ENCODE results near the gene PLLP. TPM values are rescaled to one million over a fixed set of nuclear protein-coding genes. Genes with fewer than 3 reads are reported as not detected.
A peak's percentile ranks its signal among the peaks of the same experiment; 100 is the strongest.

Gene PLLP
- total RNA-seq, 1 donor from 2014 or later, result not detected

DNA sequence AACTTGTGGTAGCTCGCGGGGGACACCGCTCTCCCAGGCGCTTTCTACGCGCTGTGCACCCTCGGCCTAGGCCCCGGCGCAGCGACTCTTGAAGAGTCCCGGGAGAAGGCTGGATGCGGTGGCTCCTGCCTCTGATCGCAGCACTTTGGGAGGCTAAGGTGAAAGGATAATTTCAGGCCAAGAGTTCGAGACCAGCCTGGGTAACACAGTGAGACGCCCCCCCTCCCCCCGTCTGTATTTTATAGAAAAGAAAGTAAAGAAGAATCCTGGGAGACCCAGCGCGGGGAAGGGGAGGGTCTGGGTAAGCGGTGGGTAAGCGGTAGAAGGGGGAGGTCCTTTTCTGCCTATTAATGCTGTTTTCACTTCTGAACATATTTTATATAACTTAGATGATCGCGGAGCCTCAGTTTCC lies 486 bp upstream of the PLLP start:
- CTCF ChIA-PET, result interaction anchor here (1.1 kb wide), 1 partner anchor 132 kb away, joined by 3 read pairs; no protein-coding TSS in a partner anchor
- intact Hi-C loops (cut with micrococcal nuclease), result loop anchor here (1.0 to 2.0 kb wide), 2 partner anchors 14 to 40 kb away; partner anchors contain the start of gene ARL2BP
- peak overlapping the region; percentile 67 for H3K4me3 Mint-ChIP-seq

DNA sequence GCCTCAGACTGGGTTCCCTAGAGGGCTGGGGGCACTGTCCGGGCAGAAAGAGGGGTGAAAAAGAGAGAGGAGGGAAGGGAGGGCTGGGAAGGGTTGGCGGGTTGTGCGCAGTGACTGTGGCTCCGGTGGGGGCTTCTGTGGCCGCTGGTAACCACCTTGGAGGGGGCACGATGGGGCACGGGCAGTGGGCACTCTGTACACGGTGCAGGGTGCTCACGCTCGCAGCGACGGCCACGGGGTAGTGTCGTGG lies 588 bp downstream of the PLLP start:
- Mint-ChIP-seq H3K27ac (no peak overlapping the region), H3K9me3 (no peaks in the 10 kb centered on the region), H3K4me3 (peak overlapping the region; percentile 74), H3K36me3 (ENCODE audit: low read depth) (no peaks in the 10 kb centered on the region), H3K27me3 (peaks cover 21% of the 10 kb centered on the region), H3K4me1 (peaks cover 6% of the 10 kb centered on the region)
- intact Hi-C loops (cut with micrococcal nuclease), result loop anchor here (1.0 to 2.0 kb wide), 2 partner anchors 15 to 39 kb away; partner anchors contain the start of gene ARL2BP
- ChIA-PET POLR2A (interaction anchor here (1.0 kb wide), 1 partner anchor 27 kb away, joined by 3 read pairs; no protein-coding TSS in a partner anchor), CTCF (no interaction called here)
- TF ChIP-seq, protein P1, sequence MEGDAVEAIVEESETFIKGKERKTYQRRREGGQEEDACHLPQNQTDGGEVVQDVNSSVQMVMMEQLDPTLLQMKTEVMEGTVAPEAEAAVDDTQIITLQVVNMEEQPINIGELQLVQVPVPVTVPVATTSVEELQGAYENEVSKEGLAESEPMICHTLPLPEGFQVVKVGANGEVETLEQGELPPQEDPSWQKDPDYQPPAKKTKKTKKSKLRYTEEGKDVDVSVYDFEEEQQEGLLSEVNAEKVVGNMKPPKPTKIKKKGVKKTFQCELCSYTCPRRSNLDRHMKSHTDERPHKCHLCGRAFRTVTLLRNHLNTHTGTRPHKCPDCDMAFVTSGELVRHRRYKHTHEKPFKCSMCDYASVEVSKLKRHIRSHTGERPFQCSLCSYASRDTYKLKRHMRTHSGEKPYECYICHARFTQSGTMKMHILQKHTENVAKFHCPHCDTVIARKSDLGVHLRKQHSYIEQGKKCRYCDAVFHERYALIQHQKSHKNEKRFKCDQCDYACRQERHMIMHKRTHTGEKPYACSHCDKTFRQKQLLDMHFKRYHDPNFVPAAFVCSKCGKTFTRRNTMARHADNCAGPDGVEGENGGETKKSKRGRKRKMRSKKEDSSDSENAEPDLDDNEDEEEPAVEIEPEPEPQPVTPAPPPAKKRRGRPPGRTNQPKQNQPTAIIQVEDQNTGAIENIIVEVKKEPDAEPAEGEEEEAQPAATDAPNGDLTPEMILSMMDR (IDR thresholded peaks at IDR 0.05), result no peak
- DNase-seq (no peak), ATAC-seq (ENCODE audit: low read depth) (no peak)

More for the DNA sequence above, 486 bp upstream of the PLLP start:
- H3K9me3 Mint-ChIP-seq, result no peaks in the 10 kb centered on the region
- TF ChIP-seq, protein P1 (IDR thresholded peaks at IDR 0.05), result no peak
- DNase-seq (no peak), ATAC-seq (ENCODE audit: low read depth) (no peak)
- H3K36me3 Mint-ChIP-seq (ENCODE audit: low read depth), result no peaks in the 10 kb centered on the region
- POLR2A ChIA-PET, result interaction anchor here (1.6 kb wide), 1 partner anchor 99 kb away, joined by 3 read pairs; the partner anchor contains the start of genes PSME3IP1 and RSPRY1
- H3K27ac Mint-ChIP-seq, result no peak overlapping the region
- peaks cover 6% of the 10 kb centered on the region for H3K4me1 Mint-ChIP-seq
- peaks cover 21% of the 10 kb centered on the region for H3K27me3 Mint-ChIP-seq

DNA sequence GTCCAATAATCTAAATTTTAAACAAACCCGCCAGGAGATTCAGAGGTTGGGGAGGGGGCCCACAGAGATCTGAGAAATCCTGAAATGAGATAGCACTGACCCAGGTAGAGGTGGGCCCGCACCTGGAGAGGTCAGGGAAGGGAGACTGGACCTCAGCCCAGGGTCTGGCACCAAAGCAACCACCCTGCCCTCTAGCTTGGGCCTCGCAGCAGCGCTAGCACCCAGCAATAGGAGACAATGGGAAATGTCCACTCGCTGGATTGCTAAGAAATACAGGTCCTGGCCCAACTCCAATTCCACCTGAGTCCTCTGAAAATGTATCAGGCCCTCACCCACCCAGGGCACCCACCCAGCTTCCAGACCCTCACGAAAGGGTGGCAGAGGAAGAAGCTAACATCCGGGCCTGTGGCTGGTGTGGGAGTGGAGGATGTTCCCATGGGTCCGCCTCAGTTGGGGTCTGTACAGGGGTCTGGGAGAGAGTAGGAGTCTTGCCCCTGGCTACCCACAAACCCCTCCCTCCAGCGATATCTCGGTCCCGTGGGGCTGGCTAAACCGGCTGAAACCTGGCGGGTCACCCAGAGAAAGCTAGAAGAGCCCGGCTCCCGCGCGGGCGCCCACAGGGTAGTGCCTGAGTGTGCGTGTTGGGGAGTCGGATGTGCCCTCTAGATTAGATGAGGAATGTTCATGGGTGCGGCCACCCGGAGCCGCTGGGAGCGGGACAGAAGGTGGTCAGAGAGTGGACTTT lies 1.1 kb downstream of the PLLP start:
- Mint-ChIP-seq H3K27me3 (peaks cover 21% of the 10 kb centered on the region), H3K27ac (no peak overlapping the region), H3K4me3 (peak overlapping the region; percentile 74), H3K4me1 (peaks cover 6% of the 10 kb centered on the region), H3K36me3 (ENCODE audit: low read depth) (no peaks in the 10 kb centered on the region), H3K9me3 (no peaks in the 10 kb centered on the region)
- POLR2A ChIA-PET, result interaction anchor here (1.0 kb wide), 1 partner anchor 27 kb away, joined by 3 read pairs; no protein-coding TSS in a partner anchor
- ATAC-seq (ENCODE audit: low read depth) (no peak), DNase-seq (no peak)
- TF ChIP-seq, protein P1 (IDR thresholded peaks at IDR 0.05), result no peak
- CTCF ChIA-PET, result no interaction called here
- intact Hi-C loops (cut with micrococcal nuclease), result no loop called here

DNA sequence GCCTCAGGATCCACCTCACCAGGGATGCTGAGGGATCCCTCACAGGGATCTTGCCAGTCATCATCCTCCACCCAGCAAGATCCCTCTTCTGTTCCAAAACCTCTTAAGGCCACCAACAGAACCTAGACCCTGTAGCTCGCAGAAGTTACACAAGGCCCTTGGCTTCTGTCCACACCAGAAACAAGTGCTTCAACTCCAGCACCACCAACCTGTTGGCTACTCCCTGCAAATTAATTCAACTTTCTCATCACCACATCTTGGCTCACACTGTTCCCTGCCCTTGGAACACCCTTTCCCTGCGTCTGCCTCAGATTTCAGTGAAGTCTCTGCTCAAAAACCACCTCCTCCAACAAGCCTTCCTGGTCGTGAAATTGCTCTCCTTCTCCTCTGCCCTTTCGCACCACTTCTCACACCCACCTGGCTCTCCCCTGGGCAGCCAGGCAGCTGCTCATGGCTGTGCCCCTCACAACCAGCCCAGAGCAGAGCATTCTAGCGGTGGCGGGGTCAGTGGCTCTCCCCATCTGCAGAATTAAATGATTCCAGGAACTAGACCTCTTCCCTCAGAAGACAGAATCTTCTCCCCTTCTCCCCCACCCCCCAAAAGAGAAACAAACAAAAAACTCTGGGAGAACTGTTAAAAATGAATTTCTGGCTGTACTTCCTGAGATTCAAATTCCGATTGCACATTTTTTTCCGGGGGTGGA lies 1.8 kb downstream of the PLLP start:
- ATAC-seq (ENCODE audit: low read depth) (no peak), DNase-seq (no peak)
- ChIA-PET POLR2A (no interaction called here), CTCF (no interaction called here)
- TF ChIP-seq, protein P1 (IDR thresholded peaks at IDR 0.05), result no peak
- intact Hi-C loops (cut with micrococcal nuclease), result no loop called here
- no peaks in the 10 kb centered on the region for H3K36me3 Mint-ChIP-seq (ENCODE audit: low read depth)
- H3K4me1 Mint-ChIP-seq, result peaks cover 8% of the 10 kb centered on the region
- no peak overlapping the region for H3K4me3 Mint-ChIP-seq
- H3K9me3 Mint-ChIP-seq, result no peaks in the 10 kb centered on the region
- H3K27ac Mint-ChIP-seq, result no peak overlapping the region
- peaks cover 23% of the 10 kb centered on the region for H3K27me3 Mint-ChIP-seq

DNA sequence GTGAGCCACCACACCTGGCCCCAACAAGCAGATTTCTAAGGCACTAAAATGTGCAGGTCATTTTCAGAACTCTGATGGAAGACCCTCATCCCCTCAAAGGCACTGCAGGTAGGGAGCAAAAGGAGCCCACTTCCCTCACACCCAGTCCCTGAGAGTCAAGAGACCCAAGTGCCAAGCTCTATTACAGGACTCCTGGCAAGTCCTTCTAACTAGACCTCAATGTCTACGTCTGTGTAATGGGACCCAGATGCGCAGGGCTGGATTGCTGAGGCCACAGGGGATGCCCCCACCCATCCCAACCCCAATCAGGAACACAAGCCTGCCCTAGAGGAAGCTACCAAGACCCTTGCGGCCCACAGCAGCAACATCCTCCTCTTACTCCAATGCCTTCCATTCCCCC lies 2.7 kb downstream of the PLLP start:
- intact Hi-C loops (cut with micrococcal nuclease), result no loop called here
- H3K4me1 Mint-ChIP-seq, result peaks cover 10% of the 10 kb centered on the region

More for the DNA sequence above, 2.7 kb downstream of the PLLP start:
- ATAC-seq (ENCODE audit: low read depth), result no peak
- no peak overlapping the region for H3K4me3 Mint-ChIP-seq
- no peaks in the 10 kb centered on the region for H3K36me3 Mint-ChIP-seq (ENCODE audit: low read depth)
- ChIA-PET POLR2A (no interaction called here), CTCF (no interaction called here)
- H3K27ac Mint-ChIP-seq, result no peak overlapping the region
- no peaks in the 10 kb centered on the region for H3K9me3 Mint-ChIP-seq
- DNase-seq, result no peak
- peaks cover 24% of the 10 kb centered on the region for H3K27me3 Mint-ChIP-seq
- TF ChIP-seq, protein P1 (IDR thresholded peaks at IDR 0.05), result no peak

All from activated B cell treated with CpG ODN at 0.5 μM for 24 hours (primary cell).